ENCODE results near the gene GPR132.

GRCh38 chr14:105050551-105050897 is 14.7 kb downstream of the GPR132 start:
- TF ChIP-seq TP53 (CRISPR knock-in tag; IDR thresholded peaks at IDR 0.05), result no peak
- TF ChIP-seq POLR2AphosphoS2 (conservative IDR thresholded peaks at IDR 0.05; ENCODE audit: low read length), result no peak
- TF ChIP-seq RNF2 (IDR thresholded peaks at IDR 0.05; ENCODE audit: borderline replicate concordance, low read depth), result no peak
- TF ChIP-seq RARB (CRISPR knock-in tag; IDR thresholded peaks at IDR 0.05), result no peak
- no peak for TF ChIP-seq NR3C1 (IDR thresholded peaks at IDR 0.05)
- no peak for TF ChIP-seq ESRRA (IDR thresholded peaks at IDR 0.05; ENCODE audit: borderline replicate concordance, low read length)
- no peak for TF ChIP-seq CTCF (IDR thresholded peaks at IDR 0.05)
- no peak for TF ChIP-seq POLR2A (IDR thresholded peaks at IDR 0.05; ENCODE audit: low read length)
- TF ChIP-seq CHD4 (IDR thresholded peaks at IDR 0.05; ENCODE audit: borderline replicate concordance), result no peak
- no peak for TF ChIP-seq CEBPB (IDR thresholded peaks at IDR 0.05)
- TF ChIP-seq RAD21 (conservative IDR thresholded peaks at IDR 0.05 in 1 of 2, IDR thresholded peaks at IDR 0.05 in 1 of 2), result no peak
- TF ChIP-seq CBX2 (IDR thresholded peaks at IDR 0.05; ENCODE audit: borderline replicate concordance, low read depth), result no peak

Data from A549 (cell line).